Tibial nerve (tissue), 4 donors: Measurements from ENCODE around the gene SIRT7.

Experiments used
- EP300 ChIP-seq, 2 donors: sonication (generic); formaldehyde crosslinking; IDR thresholded peaks; one replicate each; pipeline ENCODE4 v1.6.1; 2017; ENCODE audit warnings: antibody characterized with exemption in 2 of 2, mild to moderate bottlenecking in 1 of 2
- POLR2A ChIP-seq, 2 donors: fragments of 450-650 bp; IDR thresholded peaks; one replicate each; pipeline ENCODE4 v1.6.1; 2017; ENCODE audit warnings: antibody characterized with exemption in 2 of 2, mild to moderate bottlenecking in 2 of 2, moderate library complexity in 2 of 2
- TF ChIP-seq, protein P1 (sequence below), 5 experiments: fragments of 200-600 bp in 3 of 5; fragments of 450-650 bp in 2 of 5; sonication (generic) in 3 of 5; IDR thresholded peaks; one replicate each; pipeline ENCODE4 v1.5.1; 2016 to 2019; ENCODE audit warnings: antibody characterized with exemption in 5 of 5, mild to moderate bottlenecking in 3 of 5, moderate library complexity in 2 of 5

DNA sequence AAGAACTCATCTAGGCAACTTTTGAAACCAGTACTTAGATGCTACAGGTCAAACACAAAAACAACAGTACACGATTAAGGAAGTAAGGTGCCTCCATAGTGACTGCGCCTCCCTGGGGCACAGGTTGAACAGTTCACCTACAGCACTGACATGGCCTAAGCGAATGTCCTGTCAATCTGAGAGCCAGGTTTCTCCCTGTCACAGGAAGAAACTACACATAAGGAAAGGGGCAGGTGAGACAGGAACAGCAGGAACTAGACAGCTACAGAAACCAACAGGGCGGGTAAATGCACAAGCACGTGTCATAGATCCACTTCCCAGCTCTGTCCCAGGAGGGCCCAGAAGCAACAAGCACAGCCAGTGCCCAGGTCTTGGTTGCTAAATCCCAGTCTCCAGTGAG, 38.9 kb downstream of the SIRT7 start:
- TF ChIP-seq, protein P1, sequence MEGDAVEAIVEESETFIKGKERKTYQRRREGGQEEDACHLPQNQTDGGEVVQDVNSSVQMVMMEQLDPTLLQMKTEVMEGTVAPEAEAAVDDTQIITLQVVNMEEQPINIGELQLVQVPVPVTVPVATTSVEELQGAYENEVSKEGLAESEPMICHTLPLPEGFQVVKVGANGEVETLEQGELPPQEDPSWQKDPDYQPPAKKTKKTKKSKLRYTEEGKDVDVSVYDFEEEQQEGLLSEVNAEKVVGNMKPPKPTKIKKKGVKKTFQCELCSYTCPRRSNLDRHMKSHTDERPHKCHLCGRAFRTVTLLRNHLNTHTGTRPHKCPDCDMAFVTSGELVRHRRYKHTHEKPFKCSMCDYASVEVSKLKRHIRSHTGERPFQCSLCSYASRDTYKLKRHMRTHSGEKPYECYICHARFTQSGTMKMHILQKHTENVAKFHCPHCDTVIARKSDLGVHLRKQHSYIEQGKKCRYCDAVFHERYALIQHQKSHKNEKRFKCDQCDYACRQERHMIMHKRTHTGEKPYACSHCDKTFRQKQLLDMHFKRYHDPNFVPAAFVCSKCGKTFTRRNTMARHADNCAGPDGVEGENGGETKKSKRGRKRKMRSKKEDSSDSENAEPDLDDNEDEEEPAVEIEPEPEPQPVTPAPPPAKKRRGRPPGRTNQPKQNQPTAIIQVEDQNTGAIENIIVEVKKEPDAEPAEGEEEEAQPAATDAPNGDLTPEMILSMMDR (IDR thresholded peaks at IDR 0.05) = no peak
- TF ChIP-seq EP300 (IDR thresholded peaks at IDR 0.05) (no peak), POLR2A (IDR thresholded peaks at IDR 0.05) (no peak)
